Activated T-cell treated with anti-CD3 and anti-CD28 coated beads, Interleukin-2, amount 50 U/mL, for 1 hour (primary cell): ENCODE data around the gene PNMA8C.
"Not testable (repeated sequence)": the region's sequence is repeated elsewhere in the genome, so short reads cannot be mapped to it uniquely, and the experiment has no call there.

Experiments
- DNase-seq: peaks from one replicate; pipeline ENCODE4 v3.0.0-alpha.2; 2020

PNMA8C gene

DNA sequence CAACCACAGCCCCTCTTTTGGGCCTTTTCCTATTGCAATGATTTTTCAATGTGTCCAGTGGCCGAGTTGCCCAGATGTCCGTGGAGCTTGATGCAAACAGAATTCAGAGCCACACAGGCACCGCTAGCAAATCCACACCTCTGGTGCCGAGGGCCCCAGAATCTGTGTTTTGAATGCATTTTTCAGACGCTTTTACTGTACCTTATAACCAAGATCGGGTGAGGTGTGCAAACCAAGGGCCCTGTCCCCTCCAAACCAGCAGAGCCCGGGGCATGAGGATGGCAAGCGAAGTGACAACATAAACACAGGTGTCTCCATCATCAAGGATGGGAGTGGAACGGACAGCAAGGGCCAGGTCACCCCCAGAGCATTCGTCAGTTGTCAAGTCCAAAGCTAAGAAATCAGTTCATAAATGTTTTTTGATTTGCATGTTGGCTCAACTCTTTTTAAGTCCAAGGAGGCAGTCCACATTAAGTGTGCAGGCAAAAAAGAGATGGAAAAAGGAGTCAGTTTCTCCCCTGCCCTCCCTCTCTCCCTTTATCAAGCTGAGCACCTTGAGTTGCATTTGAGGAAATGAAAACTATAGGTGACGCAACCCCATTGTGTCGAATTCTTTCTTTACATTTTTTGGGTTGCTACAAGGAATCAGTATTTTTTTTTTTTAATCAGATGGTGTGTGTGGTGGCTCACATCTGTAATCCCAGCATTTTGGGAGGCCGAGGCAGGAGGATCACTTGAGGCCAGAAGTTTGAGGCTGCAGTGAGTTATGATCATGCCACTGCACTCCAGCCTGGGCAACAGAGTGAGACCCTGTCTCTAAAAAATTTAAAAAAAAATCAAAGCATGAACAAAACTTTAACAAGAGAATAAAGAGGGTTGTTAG is 18.3 kb downstream of the PNMA8C start:
- DNase-seq, result no peak

GRCh38 chr19:46409191-46409590 is 19.5 kb downstream of the PNMA8C start:
- DNase-seq, result no peak

DNA sequence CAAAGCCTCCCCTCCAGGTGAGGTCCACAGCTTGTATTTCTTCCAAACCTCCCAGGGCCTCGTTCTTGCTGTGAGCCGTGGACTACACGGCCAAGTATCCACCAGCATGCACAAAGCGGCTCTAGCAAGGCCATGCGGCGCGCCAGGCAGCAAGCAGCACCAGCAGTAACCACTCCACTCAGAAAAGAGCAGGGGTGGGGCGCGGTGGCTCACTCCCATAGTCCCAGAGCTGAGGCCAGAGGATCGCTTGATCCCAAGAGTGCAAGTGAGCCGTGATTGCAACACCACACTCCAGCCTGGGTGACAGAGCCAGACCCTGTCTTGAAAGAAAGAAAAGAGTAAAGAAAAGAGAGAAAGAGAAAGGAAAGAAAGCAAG is 20.1 kb downstream of the PNMA8C start:
- DNase-seq, result no peak

DNA sequence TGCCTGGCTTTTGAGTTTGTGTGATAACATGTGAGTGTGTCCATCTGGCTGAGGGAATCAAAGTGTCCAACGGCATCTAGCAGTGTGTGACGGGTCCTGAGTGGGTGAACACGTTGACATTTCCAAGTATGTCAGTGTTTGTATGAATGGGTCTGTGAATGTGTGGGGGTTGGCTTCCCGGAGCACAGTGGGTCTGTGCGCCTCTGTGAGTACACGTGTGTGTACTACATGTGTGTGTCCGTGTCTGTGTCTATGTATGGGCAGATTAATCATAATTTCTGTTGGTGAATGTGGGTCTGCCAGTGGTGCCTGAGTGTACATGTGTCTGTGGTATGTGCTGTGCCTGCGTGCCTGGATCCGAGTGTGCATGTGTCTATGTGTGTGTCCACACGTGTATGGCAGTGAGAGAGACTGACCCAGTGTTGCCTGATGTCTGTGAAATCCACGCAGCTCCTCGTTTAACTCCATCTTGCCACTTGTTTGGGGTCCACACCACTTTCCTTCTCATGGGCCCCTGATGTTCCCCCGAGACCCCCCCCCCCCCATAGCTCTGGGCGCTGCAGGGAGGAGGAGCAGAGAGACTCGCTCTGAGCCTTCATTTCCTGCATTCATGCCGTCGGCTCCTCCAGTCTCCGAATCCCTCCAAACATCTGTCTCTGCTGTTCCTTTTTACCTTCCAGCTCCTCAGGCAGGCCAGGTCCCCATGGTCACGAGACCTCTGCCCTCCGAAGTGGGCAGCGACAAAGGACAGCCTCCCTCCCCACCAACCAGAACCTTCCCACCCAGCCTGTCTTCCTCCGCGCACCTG is 20.7 kb downstream of the PNMA8C start:
- DNase-seq, result no peak

DNA sequence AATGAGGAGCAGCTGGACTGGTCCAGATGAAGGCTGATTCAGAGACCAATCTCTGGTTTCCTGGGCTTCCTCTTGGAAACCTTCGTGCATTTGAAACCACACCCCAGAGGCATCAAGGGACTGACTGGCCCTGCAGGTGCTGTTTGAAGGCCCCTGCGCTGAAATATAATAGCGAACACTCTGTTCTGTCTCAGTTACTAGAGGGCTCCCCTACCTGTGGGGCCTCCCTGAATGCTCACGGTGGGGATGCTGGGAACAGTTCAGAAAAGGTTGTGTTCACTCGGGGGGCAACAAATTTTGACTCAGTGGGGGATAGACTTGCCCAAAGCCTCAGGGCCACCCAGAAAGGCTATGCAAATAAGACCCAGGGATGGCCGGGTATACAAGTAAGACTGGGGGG is 21.8 kb downstream of the PNMA8C start:
- no peak for DNase-seq

GRCh38 chr19:46404753-46405468 is 23.8 kb downstream of the PNMA8C start:
- no peak for DNase-seq

DNA sequence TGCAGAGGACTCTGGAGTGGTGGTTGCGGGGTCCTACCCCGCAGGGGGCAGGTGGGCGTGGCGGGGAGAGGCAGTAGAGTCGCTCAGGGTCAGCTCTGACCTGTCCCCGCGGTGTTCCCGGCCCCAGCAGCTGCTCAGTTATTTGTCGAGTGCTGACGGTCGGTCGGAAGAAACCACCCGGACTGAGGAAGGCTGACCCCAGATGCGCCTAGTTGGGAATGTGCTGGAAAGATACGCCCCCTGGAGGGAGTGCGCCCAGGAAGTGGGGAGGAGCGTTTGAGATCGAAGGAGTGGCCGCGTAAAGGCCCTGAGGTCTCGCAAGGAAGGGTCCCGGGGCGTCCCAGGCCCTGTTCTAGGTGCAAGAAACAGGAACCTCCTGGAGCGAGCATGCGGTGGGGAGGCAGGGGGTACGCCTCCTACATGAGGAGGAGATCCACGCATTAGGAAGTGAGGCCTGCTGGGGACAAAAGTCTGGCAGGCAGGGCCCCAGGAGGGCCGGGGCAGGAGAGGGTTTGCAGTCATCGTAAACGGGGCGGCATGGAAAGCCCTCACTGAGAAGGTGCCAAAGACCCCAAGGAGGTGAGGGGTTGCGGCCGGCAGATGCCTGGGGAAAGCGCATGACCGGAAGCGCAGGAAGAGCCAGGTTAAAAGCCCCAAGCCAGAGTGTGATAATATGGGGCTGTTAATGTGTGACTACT is 24.5 kb downstream of the PNMA8C start:
- DNase-seq, result no peak

- peak; percentile 17 for DNase-seq
Measured at GRCh38 chr19:46402725-46403124, 26.0 kb downstream of the PNMA8C start.

DNA sequence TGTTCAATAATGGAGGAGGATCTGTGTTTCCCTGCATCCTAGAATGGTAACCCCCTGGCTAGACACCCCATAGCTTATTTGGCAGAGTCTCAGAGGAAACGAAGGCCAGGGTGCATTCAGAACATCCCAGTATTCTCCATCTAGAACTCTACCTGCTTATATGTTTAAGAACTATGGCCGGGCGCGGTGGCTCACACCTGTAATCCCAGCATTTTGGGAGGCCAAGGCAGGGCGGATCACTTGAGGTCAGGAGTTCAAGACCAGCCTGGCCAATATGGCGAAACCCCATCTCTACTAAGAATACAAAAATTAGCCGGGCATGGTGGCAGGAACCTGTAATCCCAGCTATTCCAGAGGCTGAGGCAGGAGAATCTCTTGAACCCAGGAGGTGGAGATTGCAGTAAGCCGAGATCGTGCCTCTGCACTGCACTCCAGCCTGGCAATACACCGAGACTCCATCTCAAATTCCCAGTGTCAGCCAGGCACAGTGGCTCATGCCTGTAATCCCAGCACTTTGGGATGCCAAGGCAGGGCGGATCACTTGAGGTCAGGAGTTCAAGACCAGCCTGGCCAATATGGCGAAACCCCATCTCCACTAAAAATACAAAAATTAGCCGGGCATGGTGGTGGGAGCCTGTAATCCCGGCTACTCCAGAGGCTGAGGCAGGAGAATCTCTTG is 30.8 kb downstream of the PNMA8C start:
- not testable (repeated sequence) for DNase-seq

DNA sequence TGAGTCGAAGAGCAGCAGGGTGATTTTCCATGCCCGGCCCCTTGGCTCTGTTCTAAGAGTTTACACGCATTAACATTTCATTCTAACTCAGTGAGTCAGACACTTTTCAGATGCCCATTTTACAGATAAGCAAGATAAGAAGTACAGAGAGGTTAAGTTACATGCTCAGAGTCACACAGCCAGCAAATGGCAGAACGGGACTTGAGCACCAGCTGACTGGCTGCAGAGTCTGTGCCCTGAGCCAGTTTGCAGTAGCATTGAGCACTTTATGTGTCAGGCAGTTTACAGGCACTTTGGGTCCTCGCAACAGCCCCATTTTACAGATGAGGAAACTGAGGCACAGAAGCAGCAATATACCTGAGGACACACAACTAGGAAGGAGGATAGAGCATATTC is 34.3 kb downstream of the PNMA8C start:
- no peak for DNase-seq

DNA sequence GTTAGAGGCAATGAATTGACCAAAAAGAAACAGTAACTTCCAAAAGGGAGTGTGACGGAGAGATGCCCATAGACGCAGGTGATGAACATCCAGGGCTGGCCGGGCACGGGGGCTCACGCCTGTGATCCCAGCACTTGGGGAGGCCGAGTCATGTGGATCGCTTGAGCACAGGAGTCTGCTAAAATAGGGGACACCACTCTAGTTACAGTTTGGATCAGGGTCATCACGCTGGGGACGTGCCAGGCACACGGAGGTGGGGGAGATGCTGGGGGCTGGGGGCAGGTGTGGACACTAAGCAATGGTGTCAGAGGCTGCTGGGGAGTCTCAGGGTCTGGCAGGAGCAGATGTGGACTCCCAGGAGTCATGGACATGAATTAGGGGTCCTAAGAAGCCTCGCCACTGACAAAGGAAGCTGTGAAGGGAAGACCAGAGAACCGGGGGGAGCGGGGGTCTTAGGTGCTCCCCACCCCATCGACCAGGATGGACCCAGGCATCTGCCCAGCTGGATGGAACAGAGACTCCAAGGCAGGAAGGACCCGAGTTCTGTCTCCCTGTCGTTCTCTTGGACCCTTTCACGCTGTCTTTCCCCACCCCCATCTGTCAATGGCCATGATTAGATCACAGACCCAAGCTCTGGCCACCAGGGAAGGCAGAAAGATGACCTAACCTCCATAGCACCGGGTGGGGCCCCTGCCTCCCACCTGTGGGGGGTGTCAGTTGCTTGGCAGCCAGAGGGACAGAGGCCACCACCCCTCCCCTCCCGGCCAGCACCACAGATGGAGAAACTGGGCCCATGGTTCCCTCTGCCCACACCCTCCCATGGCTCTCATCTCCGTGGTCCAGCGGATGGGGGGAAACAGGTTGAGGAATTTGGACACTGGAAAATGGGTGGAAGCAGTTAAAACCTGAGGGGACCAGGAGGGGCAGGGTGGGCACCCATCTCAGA is 35.0 kb downstream of the PNMA8C start:
- DNase-seq, result no peak

GRCh38 chr19:46392837-46393236 is 35.9 kb downstream of the PNMA8C start:
- no peak for DNase-seq

DNA sequence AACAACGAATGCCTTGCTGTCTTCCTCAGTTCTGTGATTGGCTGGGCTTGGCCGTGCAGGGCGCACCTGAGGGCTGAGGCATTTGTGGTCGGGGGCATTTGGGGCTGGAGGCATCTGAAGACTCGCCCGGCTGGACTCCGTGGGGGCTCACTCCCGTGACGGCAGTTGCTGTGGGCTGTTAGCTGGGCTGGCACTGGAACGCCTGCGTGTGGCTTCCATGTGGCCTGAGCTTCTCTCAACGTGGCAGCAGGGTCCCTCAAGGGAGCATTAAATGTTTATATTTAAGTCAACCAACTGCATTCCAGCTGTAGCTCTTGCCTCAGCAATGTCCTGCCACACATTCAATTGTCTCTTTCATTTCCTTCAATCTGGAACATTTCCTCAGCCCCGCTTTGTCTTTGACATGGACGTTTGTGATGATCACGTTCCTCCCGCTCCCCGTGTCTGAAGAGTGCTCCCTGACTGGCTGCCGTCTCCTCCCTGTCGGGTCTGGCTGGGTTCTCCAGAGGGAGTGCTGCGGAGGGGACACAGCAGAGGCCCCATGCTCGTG is 36.4 kb downstream of the PNMA8C start:
- no peak for DNase-seq

GRCh38 chr19:46391296-46392251 is 37.2 kb downstream of the PNMA8C start:
- DNase-seq, result no peak

DNA sequence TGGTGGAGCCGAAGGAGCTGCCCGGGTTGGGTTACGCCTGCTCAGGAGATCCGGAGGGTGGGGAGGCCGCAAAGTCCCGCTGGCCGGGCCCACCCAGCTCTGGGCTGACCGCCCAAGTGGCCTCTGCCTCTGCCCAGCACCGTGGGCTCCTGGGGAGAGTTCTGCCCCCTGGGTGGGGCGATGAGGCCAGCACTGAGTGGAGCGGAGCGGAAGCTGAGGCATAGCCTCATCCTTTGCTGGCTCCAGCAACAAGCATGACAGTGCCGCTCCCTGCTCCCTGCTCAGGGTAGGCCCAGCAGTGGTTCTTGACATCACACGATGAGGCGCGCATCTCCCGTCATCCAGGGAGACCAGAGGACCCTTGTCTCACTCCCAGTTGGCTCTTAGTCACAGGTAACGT is 37.9 kb downstream of the PNMA8C start:
- DNase-seq, result no peak

- DNase-seq, result no peak
Measured at GRCh38 chr19:46390121-46390858, 38.4 kb downstream of the PNMA8C start.

GRCh38 chr19:46388311-46389095 is 40.2 kb downstream of the PNMA8C start:
- DNase-seq, result no peak

- DNase-seq, result no peak
Measured at GRCh38 chr19:46387713-46388130, 41.0 kb downstream of the PNMA8C start.
